WTC11 (cell line): Measurements from ENCODE around the gene CYB5D1.

Experiments
- CTCF ChIP-seq: fragments of 200-600 bp; IDR thresholded peaks from 2 replicates; pipeline ENCODE4 v1.8.0; 2022; ENCODE audit warnings: antibody characterized with exemption
- ZSCAN18 ChIP-seq: fragments of 250-450 bp; sonication (Bioruptor Pico); IDR thresholded peaks from 2 replicates; pipeline ENCODE4 v2.1.2; 2022; ENCODE audit warnings: mild to moderate bottlenecking, moderate library complexity

- TF ChIP-seq CTCF (no peak), ZSCAN18 (CRISPR knock-in tag) (no peak)
Measured at GRCh38 chr17:7838090-7839075, 19.4 kb upstream of the CYB5D1 start.
